ENCODE results near the gene COPS7A.

Gene COPS7A

DNA sequence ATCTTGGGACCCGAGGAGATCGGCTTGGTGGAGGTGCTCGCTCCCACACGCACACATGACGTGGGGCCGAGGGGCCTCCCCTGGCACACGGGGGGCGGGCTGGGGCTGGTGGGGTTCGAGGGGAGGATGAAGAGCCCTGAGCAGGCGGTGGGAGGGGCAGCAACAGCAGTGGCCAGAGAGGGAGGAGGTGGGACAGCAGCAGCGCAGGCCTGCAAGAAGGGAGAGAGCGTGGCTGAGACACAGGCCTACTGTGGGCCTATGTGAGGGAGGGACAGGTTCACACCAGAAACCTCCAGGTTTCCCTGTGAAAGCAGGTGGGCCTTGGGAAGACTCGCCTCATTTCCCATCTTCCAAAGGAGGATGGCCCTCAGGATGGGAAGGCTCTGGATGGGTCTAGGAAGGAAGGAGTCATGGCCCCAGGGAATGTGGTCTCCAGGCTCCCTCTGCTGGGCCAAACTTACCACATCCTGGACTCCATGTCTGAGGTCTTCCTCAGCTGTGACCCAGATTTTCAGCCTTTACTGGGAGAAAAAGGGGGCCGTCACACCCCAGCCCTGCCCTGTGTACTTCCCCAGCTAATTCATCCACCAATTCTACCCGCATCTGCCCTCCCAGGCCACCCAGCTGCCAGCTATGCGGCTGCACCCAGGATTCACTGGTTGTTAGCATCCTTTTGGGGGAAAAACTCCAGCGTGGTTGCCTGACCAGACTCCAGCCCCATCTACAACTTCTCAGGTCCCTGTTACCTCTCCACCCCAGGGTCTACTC, 26.1 kb upstream of the COPS7A start:
- TF ChIP-seq, protein P1, sequence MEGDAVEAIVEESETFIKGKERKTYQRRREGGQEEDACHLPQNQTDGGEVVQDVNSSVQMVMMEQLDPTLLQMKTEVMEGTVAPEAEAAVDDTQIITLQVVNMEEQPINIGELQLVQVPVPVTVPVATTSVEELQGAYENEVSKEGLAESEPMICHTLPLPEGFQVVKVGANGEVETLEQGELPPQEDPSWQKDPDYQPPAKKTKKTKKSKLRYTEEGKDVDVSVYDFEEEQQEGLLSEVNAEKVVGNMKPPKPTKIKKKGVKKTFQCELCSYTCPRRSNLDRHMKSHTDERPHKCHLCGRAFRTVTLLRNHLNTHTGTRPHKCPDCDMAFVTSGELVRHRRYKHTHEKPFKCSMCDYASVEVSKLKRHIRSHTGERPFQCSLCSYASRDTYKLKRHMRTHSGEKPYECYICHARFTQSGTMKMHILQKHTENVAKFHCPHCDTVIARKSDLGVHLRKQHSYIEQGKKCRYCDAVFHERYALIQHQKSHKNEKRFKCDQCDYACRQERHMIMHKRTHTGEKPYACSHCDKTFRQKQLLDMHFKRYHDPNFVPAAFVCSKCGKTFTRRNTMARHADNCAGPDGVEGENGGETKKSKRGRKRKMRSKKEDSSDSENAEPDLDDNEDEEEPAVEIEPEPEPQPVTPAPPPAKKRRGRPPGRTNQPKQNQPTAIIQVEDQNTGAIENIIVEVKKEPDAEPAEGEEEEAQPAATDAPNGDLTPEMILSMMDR (IDR thresholded peaks at IDR 0.05; ENCODE audit: borderline replicate concordance, insufficient read depth, low read depth, low read length) = peak; percentile 64
- no peak overlapping the region for H3K4me3 ChIP-seq (ENCODE audit: low read depth, low read length)

DNA sequence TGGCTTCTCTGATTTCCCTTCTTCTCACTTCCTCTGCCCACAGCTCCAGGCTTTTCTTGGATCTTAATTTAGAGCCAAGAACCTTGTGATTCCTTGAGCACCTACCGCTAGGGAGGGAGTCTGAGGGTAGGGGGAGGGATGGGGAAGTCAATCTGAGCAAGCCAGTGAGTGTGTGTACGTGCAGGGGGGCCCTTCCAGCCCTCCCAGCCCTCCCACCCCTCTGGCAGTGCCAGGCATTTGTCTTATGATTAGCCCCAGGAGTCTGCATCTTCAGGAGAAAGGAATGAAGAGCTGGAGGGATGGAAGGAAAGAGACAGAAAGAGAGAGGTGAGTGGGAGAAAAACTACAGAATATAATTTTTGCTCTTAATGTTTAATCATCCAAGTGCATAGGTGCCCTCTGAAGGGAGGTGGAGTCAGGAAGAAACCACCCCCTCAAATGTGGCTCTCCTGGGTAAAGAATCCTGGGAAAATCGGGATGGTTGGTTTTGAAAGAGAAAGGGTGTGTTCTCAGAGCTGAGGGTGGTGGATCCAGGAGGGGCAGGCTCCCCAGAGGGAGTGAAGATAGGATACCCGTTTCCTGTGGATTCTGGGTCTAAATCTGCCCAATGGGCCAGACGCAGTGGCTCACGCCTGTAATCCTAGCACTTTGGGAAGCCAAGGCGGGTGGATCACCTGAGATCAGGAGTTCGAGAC, 25.3 kb upstream of the COPS7A start:
- TF ChIP-seq, protein P1 (IDR thresholded peaks at IDR 0.05; ENCODE audit: borderline replicate concordance, insufficient read depth, low read depth, low read length) = no peak
- no peak overlapping the region for H3K4me3 ChIP-seq (ENCODE audit: low read depth, low read length)

DNA sequence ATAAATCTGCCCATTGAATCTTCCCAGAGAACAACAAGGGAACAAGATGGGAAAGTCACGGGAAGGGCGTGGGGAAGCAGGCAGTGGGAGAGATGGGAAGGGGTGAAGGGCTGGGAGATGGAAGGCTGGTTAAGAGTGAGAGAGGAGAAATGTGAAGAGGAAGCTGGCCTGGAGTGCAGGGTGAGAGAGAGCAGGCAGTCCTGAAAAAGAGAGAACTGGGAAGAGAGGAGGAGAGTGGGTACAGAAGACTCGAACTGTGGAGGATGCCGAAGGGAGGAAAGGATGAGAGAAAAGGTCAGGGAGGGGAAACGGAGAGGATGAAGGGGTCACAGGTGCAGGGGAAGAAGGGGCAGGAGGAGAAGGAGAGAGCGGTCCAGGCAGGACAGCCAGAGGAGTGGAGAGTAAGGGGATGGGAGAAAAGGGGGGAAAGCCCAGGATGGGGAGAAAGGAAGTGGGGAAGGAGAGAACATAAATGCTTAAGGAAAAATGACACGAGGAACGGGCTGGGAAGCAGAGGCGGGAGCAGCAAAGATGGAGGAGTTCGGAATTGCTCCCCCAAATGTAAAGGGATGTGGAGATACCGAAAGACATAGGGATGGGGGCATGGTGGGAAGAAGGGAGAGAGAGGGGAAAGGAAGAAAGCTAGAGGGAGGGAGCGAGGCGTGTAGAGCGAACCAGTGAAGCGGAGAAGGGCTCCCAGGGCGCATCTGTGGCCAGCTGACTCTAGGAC, 24.4 kb upstream of the COPS7A start:
- no peak overlapping the region for H3K4me3 ChIP-seq (ENCODE audit: low read depth, low read length)
- TF ChIP-seq, protein P1 (IDR thresholded peaks at IDR 0.05; ENCODE audit: borderline replicate concordance, insufficient read depth, low read depth, low read length) = no peak

DNA sequence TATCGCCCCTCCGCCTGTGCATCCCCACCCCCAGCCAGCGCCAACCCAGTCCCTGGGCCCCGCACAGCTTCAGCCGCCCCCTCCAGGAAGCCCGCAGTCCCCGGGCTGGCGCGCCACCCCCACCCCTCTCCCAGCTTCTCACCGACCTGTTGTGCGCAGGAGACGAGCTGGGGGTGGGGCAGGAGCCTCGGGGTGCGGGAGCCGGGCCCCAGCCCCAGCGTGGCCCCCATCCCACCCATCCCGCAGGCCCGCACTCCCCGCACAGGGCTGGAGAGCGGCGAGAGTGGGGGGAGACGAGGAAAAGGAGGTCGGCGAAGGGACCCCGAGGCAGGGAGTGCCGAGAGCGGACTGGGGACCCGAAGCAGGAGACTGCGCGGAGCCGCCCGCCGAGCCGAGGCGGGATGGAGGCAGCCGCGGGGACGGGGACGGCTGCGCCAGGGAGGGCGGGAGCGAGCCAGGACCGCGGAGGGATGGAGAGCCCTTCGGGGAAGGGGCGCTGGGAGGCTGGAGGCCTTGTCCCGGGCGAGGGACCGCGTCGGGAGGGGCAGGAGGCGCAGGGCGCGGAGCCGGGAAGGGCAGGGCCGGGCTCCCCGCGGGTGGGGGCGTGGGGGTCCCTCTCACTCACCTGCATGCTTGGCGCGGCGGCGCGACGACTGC, 23.7 kb upstream of the COPS7A start:
- TF ChIP-seq, protein P1 (IDR thresholded peaks at IDR 0.05; ENCODE audit: borderline replicate concordance, insufficient read depth, low read depth, low read length) = no peak
- H3K4me3 ChIP-seq (ENCODE audit: low read depth, low read length) = no peak overlapping the region

DNA sequence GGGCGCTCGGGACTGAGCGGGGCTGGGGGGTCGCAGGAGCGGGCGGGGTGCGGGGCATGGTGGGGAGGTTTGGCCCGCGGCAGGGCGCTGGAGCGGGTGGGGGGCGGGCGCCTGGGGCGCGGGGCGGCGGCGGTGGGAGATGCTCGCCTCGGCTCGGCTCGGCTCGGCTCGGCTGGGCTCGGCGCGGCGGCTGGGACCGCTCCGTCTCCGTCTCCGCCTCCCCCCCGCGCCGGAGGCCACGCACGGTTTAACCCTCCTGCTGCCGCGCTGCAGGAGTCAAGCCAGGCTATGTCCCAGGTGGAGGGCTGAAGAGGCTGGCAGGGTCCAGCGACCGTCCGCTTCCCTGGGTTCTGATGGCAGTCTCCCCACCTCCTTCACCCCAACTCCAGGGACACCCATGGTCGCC, 23.2 kb upstream of the COPS7A start, which contains the start of gene PIANP:
Gene PIANP (minus strand): TSS at position 170 of the 406 bp plus-strand sequence. CDS start 2,754 bp downstream, outside the sequence.
- TF ChIP-seq, protein P1 (IDR thresholded peaks at IDR 0.05; ENCODE audit: borderline replicate concordance, insufficient read depth, low read depth, low read length) = no peak
- H3K4me3 ChIP-seq (ENCODE audit: low read depth, low read length) = no peak within 1 kb of the TSS

DNA sequence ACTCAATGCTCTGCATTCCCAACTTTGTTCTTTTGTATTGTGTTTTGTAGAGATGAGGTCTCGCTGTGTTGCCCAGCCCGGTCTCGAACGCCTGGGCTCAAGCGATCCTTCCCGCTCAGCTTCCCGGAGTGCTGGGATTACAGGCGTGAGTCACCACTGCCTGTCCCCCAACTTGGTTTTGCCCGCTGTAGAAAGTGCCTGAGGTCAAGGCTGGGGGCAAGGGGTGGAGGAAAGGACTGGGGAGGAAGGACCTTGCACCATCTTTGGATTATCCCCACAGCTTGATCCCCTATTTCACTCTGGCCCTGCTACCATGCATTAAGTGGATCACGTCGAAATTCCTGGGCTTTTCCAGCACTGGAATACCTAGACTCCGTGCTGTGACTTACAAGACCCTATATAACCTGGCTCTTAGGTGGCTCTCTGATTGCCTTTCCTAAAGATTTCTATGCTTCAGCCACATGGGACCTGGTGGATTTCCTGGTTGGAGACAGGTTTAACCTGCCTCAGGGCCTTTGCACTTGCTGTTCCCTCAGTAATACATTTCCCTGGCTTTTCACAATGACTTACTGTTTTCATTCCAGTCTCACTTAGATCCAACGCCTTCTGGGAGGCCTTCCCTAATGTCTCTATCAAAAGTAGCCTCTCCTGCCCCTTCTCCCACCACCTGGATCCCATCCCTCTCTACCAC, 22.6 kb upstream of the COPS7A start:
- no peak overlapping the region for H3K4me3 ChIP-seq (ENCODE audit: low read depth, low read length)

More for the DNA sequence above, 22.6 kb upstream of the COPS7A start:
- TF ChIP-seq, protein P1 (IDR thresholded peaks at IDR 0.05; ENCODE audit: borderline replicate concordance, insufficient read depth, low read depth, low read length) = no peak
